HFF-Myc (cell line): ENCODE data around the gene COG5.

ENCODE experiments used
- DNase-seq: peaks from one replicate; pipeline ENCODE4 v3.0.0-alpha.2; 2011; ENCODE audit warnings: low read depth; ENCODE audit errors: extremely low read depth
- H3K4me3 ChIP-seq: replicated peaks from 2 replicates; pipeline ENCODE4 v1.5.1; 2011; ENCODE audit warnings: low read depth, mild to moderate bottlenecking, control low read depth, low read length
- TF ChIP-seq, protein P1 (sequence below): IDR thresholded peaks from 2 replicates; pipeline ENCODE4 v1.5.1; 2012; ENCODE audit warnings: mild to moderate bottlenecking, low read depth, low read length, control low read depth; ENCODE audit errors: missing control alignments

COG5 gene

DNA sequence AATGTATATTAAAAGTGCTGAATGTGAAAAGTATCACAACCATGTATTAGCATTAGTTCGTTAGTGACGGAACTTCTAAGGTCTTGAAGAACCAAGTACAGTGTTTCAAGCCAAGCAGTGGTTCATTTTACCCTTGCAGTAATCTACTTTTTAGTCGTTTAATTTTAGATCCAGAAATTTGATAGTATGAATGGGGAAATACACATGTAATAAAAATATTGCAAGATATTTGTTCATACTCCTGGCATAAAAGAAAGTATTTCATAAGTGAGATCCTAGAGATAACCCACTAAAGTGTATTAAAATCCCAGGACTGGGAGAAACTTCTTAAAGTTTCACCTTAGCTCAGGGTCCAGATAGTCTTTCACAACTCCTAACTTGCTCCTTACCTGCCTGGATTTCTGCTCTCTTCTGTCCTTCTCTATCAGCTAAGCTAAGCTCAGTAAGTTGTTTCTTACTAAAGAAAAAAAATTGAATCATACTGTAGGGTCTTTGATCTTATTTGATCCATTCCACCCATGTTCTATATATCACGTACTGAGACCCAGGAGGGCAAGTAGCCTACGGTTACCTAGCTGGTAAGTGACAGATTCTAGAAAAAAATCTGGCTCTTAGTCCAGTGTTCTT lies 17.8 kb upstream of the COG5 start:
- peak overlapping the region; percentile 73 for H3K4me3 ChIP-seq
- no peak for DNase-seq

GRCh38 chr7:107580716-107581383 lies 17.1 kb upstream of the COG5 start:
- DNase-seq: no peak
- H3K4me3 ChIP-seq: peak overlapping the region; percentile 73
- TF ChIP-seq, protein P1, sequence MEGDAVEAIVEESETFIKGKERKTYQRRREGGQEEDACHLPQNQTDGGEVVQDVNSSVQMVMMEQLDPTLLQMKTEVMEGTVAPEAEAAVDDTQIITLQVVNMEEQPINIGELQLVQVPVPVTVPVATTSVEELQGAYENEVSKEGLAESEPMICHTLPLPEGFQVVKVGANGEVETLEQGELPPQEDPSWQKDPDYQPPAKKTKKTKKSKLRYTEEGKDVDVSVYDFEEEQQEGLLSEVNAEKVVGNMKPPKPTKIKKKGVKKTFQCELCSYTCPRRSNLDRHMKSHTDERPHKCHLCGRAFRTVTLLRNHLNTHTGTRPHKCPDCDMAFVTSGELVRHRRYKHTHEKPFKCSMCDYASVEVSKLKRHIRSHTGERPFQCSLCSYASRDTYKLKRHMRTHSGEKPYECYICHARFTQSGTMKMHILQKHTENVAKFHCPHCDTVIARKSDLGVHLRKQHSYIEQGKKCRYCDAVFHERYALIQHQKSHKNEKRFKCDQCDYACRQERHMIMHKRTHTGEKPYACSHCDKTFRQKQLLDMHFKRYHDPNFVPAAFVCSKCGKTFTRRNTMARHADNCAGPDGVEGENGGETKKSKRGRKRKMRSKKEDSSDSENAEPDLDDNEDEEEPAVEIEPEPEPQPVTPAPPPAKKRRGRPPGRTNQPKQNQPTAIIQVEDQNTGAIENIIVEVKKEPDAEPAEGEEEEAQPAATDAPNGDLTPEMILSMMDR: no peak

More for the DNA sequence above, 17.8 kb upstream of the COG5 start:
- TF ChIP-seq, protein P1: no peak

DNA sequence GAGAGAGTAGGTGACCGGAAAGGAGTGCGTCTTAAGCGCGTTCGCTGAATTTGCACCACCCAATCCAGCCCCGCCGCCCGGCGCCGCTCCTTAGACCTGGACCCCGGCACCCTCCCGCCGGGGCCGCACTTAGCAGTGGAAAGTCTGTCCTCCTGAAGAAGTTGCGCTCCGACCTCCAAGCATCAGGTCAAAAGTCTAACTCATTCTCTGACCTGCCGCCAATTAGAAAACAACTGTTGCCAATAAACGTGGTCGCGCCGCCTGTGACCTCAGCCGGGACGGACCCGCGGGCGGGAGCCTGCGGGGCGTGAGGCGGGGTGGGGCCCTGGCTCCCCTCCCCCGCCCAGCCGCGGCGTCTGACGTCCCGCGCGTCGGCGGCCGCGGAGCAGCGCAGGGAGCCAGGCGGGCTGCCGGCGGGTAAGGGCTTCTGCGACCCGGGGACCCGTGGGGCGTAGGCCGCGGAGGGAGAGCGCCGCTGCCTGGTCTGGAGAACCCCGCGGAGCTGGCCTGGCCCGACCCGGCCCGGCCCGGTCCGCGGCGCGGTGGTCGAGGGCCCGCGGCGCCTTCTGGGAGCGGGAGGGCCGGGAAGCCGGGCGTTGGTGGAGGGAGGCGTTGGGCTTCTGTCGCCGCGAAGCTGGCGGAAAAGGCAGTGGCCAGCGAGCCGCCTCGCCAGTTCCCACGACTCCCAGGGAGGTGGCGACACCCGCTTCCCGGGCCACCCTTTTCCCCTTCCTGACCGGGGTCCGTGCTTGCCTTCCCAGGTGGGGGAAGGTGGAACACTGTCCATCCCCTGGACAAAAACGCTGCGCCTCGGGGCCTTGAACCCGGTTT lies 16.4 kb upstream of the COG5 start, which contains the start of gene BCAP29:
Gene BCAP29, plus strand, starts transcription at position 362 of the 831 bp plus-strand sequence. CDS start 527 bp downstream, outside the sequence.
- H3K4me3 ChIP-seq: peak within 1 kb of the TSS; percentile 73
- DNase-seq: no peak
- TF ChIP-seq, protein P1: no peak

DNA sequence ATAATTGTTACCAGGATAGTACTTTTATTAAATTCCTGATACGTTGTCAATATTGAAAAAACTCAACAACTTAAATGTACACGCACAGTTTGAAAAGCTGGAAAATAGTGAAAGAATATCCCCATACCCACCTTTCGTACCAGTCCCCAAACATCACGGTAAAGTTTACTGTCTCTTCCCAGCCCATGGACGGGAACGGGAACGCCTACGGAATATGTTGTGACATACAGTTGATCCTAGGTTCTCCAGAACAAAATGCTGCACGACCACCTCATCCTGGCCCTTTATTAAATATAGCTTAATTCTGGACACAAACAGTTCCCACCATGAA lies 15.8 kb upstream of the COG5 start:
- TF ChIP-seq, protein P1: no peak
- DNase-seq: no peak
- peak overlapping the region; percentile 73 for H3K4me3 ChIP-seq

- TF ChIP-seq, protein P1: no peak
- no peak for DNase-seq
- no peak overlapping the region for H3K4me3 ChIP-seq
Observed at GRCh38 chr7:107573537-107573936, 9.8 kb upstream of the COG5 start.

- TF ChIP-seq, protein P1: no peak
Observed at GRCh38 chr7:107570298-107570697, 6.6 kb upstream of the COG5 start.

More at GRCh38 chr7:107570298-107570697, 6.6 kb upstream of the COG5 start:
- DNase-seq: no peak
- H3K4me3 ChIP-seq: no peak overlapping the region
